Upper lobe of left lung (tissue), 6 donors: ENCODE results near the gene ALS2. TPM values are rescaled to one million over a fixed set of nuclear protein-coding genes. Genes with fewer than 3 reads are reported as not detected.

Experiments used
- ATAC-seq, 2 donors: fragments of 200-7000 bp; cut with Tn5 transposase; one replicate each; pipeline ENCODE4 v1.9.1; 2022; ENCODE audit warnings: mild to moderate bottlenecking in 2 of 2, moderate library complexity in 2 of 2; ENCODE audit not compliant: low FRiP score in 2 of 2
- DNase-seq, 2 donors: peaks; one replicate each; pipeline ENCODE4 v3.0.0-alpha.2; 2019 to 2020
- H3K27ac ChIP-seq, 4 donors: fragments of 200-600 bp; sonication (generic); one replicate each; pipeline ENCODE4 v1.5.1; 2016 to 2019
- H3K27me3 ChIP-seq, 4 donors: fragments of 200-600 bp; sonication (generic); one replicate each; pipeline ENCODE4 v1.5.1; 2017 to 2019
- H3K36me3 ChIP-seq, 4 donors: fragments of 200-600 bp; sonication (generic); one replicate each; pipeline ENCODE4 v1.5.1; 2016 to 2019
- H3K4me1 ChIP-seq, 4 donors: fragments of 200-600 bp; sonication (generic); one replicate each; pipeline ENCODE4 v1.5.1; 2018 to 2019
- H3K4me3 ChIP-seq, 4 donors: fragments of 200-600 bp; sonication (generic); one replicate each; pipeline ENCODE4 v1.5.1; 2017 to 2019; ENCODE audit warnings: mild to moderate bottlenecking in 2 of 4, moderate library complexity in 1 of 4
- H3K9me3 ChIP-seq, 4 donors: fragments of 200-600 bp; sonication (generic); one replicate each; pipeline ENCODE4 v1.5.1; 2018 to 2019
- EP300 ChIP-seq, 4 donors: sonication (generic); formaldehyde crosslinking; IDR thresholded peaks; one replicate each; pipeline ENCODE4 v1.5.1; 2017; ENCODE audit warnings: antibody characterized with exemption in 4 of 4, control low read depth in 2 of 4
- POLR2A ChIP-seq, 4 donors: fragments of 450-650 bp; IDR thresholded peaks; one replicate each; pipeline ENCODE4 v1.5.1; 2016 to 2017; ENCODE audit warnings: antibody characterized with exemption in 4 of 4, mild to moderate bottlenecking in 2 of 4
- POLR2AphosphoS5 ChIP-seq, 2 donors: sonication (generic); formaldehyde crosslinking; IDR thresholded peaks; one replicate each; pipeline ENCODE4 v1.5.1; 2017; ENCODE audit warnings: antibody characterized with exemption in 2 of 2
- WGBS, 2 donors: methylation state at CpG; one replicate each; pipeline ENCODE4 v1.1.5; 2017 to 2018; 5-methylcytosine and 5-hydroxymethylcytosine counted together
- total RNA-seq, 6 donors: library from RNA; depleted of rRNA in 4 of 6; stranded (reverse); fragments of >200 nt in 4 of 6; gene quantifications; one replicate each; pipeline versions ENCODE4 v1.1.0 to v1.2.1, GENCODE V29; 2016 to 2021
- TF ChIP-seq, protein P1 (sequence below), 6 experiments: fragments of 450-650 bp in 4 of 6; fragments of 200-600 bp in 2 of 6; sonication (generic) in 2 of 6; IDR thresholded peaks; one replicate each; pipeline ENCODE4 v1.5.1; 2016 to 2019; ENCODE audit warnings: antibody characterized with exemption in 6 of 6
- donor health status: DM: no; HTN: no; CAD: no; lungs with moderate emphysema.
- donor health status: DM: no; HTN: yes; CAD: no; lungs with severe emphysema.

ALS2 gene
- total RNA-seq, 6 donors from 2014 or later = 16.5 to 27.8 (median 22.7) TPM

DNA sequence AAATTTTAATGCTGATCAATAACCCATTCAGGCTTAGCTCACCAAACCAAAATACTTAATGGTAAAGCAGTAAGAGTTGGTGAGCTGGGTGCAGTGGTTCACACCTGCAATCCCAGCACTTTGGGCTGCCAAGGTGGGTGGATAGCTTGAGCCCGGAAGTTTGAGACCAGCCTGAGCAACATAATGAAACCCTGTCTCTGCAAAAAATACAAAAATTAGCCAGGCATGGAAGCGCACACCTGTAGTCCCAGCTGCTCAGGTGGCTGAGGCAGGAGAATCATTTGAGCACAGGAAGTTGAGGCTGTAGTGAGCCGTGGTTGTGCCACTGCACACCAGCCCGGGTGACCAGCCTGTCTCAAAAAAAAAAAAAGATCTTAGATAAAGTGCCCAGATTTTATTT lies 46.6 kb downstream of the ALS2 start:
- Histone ChIP-seq H3K4me3 (no peak overlapping the region), H3K36me3 (peaks cover 6 to 60% (median 23%) of the 10 kb centered on the region in 4 donors), H3K4me1 (no peaks in the 10 kb centered on the region), H3K27ac (no peak overlapping the region), H3K27me3 (no peaks in the 10 kb centered on the region), H3K9me3 (peaks cover 0 to 8% (median 1%) of the 10 kb centered on the region in 4 donors)
- DNase-seq = no peak
- 91 to 92% methylated on average over 4 of the region's 4 CpGs for WGBS, 2 donors
- ATAC-seq = no peak
- TF ChIP-seq EP300 (IDR thresholded peaks at IDR 0.05) (no peak), POLR2AphosphoS5 (IDR thresholded peaks at IDR 0.05) (no peak), POLR2A (IDR thresholded peaks at IDR 0.05) (no peak)
- TF ChIP-seq, protein P1, sequence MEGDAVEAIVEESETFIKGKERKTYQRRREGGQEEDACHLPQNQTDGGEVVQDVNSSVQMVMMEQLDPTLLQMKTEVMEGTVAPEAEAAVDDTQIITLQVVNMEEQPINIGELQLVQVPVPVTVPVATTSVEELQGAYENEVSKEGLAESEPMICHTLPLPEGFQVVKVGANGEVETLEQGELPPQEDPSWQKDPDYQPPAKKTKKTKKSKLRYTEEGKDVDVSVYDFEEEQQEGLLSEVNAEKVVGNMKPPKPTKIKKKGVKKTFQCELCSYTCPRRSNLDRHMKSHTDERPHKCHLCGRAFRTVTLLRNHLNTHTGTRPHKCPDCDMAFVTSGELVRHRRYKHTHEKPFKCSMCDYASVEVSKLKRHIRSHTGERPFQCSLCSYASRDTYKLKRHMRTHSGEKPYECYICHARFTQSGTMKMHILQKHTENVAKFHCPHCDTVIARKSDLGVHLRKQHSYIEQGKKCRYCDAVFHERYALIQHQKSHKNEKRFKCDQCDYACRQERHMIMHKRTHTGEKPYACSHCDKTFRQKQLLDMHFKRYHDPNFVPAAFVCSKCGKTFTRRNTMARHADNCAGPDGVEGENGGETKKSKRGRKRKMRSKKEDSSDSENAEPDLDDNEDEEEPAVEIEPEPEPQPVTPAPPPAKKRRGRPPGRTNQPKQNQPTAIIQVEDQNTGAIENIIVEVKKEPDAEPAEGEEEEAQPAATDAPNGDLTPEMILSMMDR (IDR thresholded peaks at IDR 0.05) = no peak

DNA sequence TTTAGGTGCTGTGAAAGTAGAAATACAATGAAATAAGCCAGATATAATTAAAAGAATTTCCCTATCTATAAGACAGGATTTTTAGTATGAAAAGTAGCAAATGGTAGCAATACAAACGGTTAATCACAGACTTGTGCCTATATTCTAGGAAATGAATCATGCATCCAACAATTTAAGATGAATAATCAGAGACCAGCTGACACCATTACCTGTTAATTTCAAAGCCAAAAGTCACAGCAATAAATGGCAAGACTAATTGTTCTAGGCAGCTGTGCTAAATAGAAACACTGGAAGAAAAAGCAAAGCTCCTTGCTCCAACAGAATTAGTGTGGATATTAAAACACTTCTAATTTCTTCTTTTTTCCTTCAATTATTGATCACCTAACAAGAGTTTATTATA lies 47.2 kb downstream of the ALS2 start:
- TF ChIP-seq POLR2A (IDR thresholded peaks at IDR 0.05) (no peak), POLR2AphosphoS5 (IDR thresholded peaks at IDR 0.05) (no peak), EP300 (IDR thresholded peaks at IDR 0.05) (no peak)
- TF ChIP-seq, protein P1 (IDR thresholded peaks at IDR 0.05) = no peak

DNA sequence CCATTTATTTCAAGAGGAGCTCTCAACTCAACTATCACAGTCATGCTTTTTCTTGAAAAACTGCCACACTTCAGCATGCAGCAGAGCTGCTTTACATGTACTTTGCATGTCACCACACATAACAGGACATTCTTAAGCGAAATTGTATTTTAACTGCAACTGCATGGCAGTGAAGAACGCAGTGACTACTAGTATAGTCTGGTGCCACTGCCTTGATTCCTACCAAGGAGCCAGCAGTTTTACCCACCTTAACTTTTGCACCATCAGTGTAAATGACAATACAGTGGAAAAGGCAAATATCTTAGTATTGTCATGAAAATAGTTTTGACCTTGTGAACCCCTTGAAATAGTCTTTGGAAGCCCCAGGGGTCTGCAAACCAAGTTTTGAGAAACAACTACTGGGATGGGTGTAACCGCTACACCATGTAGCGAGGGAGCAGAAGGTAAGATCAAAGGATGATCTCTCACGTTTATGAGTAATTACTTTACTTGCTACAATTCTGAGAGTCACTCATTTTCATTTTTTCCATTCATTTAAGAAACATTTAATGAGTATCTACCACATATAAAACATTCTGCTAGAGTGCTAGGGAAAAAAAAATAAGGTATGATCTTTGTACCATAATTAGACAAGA lies 50.0 kb downstream of the ALS2 start:
- Histone ChIP-seq H3K9me3 (no peaks in the 10 kb centered on the region), H3K4me3 (no peak overlapping the region), H3K36me3 (peaks cover 13 to 69% (median 26%) of the 10 kb centered on the region in 4 donors), H3K4me1 (no peaks in the 10 kb centered on the region), H3K27me3 (no peaks in the 10 kb centered on the region), H3K27ac (no peak overlapping the region)
- WGBS, 2 donors = 90 to 92% methylated on average over 5 of the region's 5 CpGs
- TF ChIP-seq POLR2AphosphoS5 (IDR thresholded peaks at IDR 0.05) (no peak), EP300 (IDR thresholded peaks at IDR 0.05) (no peak), POLR2A (IDR thresholded peaks at IDR 0.05) (no peak)
- TF ChIP-seq, protein P1 (IDR thresholded peaks at IDR 0.05) = no peak
- DNase-seq (no peak), ATAC-seq (no peak)

More for the DNA sequence above, 47.2 kb downstream of the ALS2 start:
- Histone ChIP-seq H3K9me3 (peaks cover 0 to 8% (median 1%) of the 10 kb centered on the region in 4 donors), H3K36me3 (peaks cover 6 to 59% (median 21%) of the 10 kb centered on the region in 4 donors), H3K4me1 (no peaks in the 10 kb centered on the region), H3K4me3 (no peak overlapping the region), H3K27ac (no peak overlapping the region), H3K27me3 (no peaks in the 10 kb centered on the region)
- DNase-seq (no peak), ATAC-seq (no peak)
- 88 to 92% methylated on average over 1 of the region's 1 CpG for WGBS, 2 donors

DNA sequence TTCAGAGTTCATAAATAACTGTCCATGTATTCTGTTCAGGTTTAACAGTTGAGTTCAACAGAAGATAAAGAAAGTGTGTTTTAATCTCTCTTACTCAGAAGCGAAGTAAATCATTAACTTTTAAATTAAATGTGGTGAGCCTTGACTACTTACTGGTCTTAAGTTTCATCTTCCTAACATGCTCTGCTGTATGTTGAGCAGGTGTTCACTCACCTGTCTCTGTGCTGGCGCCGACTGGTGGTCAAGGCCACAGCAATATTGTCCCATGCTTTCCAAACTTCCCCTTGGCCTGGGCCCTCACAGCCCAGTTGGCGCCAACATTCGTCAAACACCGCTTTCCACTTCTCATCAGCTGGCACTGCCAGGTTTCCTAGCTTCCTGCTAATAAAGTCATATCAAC lies 65.3 kb downstream of the ALS2 start:
- no peaks in the 10 kb centered on the region for H3K4me1 ChIP-seq
- no peak overlapping the region for H3K4me3 ChIP-seq
- no peak for ATAC-seq
- peaks cover 0 to 3% (median 0%) of the 10 kb centered on the region in 4 donors for H3K9me3 ChIP-seq
- no peak for TF ChIP-seq EP300 (IDR thresholded peaks at IDR 0.05)
- no peak for TF ChIP-seq POLR2AphosphoS5 (IDR thresholded peaks at IDR 0.05)
- no peak for TF ChIP-seq POLR2A (IDR thresholded peaks at IDR 0.05)
- TF ChIP-seq, protein P1 (IDR thresholded peaks at IDR 0.05) = no peak
- no peak for DNase-seq
- H3K27ac ChIP-seq = no peak overlapping the region
- 95 to 99% methylated on average over 6 of the region's 6 CpGs for WGBS, 2 donors
- H3K36me3 ChIP-seq = peaks cover 17 to 77% (median 39%) of the 10 kb centered on the region in 4 donors
- no peaks in the 10 kb centered on the region for H3K27me3 ChIP-seq

DNA sequence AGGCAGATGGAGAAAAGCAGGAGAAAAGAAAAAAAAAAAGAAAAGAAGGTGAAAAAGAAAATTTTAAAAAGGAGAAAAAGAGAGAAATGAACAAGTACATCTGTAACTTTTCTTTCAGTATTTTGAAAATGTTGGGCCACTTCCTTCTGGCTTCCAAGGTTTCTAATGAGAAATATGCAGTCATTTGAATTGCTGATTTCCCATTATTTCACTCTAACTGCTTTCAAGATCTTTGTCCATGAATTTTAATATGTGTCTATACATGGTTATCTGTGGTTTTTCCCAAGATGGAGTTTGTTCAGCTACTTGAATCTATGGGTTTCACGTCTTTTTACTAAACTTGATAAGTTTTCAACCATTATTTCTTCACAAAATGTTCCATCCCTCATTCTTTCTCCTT lies 68.0 kb downstream of the ALS2 start:
- peaks cover 24 to 87% (median 41%) of the 10 kb centered on the region in 4 donors for H3K36me3 ChIP-seq
- H3K4me3 ChIP-seq = no peak overlapping the region
- H3K27me3 ChIP-seq = no peaks in the 10 kb centered on the region
- ATAC-seq (no peak), DNase-seq (no peak)
- H3K4me1 ChIP-seq = no peaks in the 10 kb centered on the region
- no peak overlapping the region for H3K27ac ChIP-seq
- TF ChIP-seq POLR2A (IDR thresholded peaks at IDR 0.05) = no peak
- no peak for TF ChIP-seq POLR2AphosphoS5 (IDR thresholded peaks at IDR 0.05)
- TF ChIP-seq, protein P1 (IDR thresholded peaks at IDR 0.05) = no peak
- no peak for TF ChIP-seq EP300 (IDR thresholded peaks at IDR 0.05)
- no peaks in the 10 kb centered on the region for H3K9me3 ChIP-seq
- WGBS, 2 donors = 93 to 100% methylated on average over 1 of the region's 1 CpG
